Mesodermal cell (in vitro differentiated cells): ENCODE results near the gene PPP1R1B.

ENCODE experiments used
- H3K27ac ChIP-seq: 2 replicates; pipeline ENCODE4 v1.7.0; 2013; ENCODE audit warnings: mild to moderate bottlenecking, low read depth, low read length, moderate library complexity; ENCODE audit not compliant: severe bottlenecking
- H3K36me3 ChIP-seq: 2 replicates; pipeline ENCODE4 v1.7.1; 2013; ENCODE audit warnings: mild to moderate bottlenecking, low read length, moderate library complexity; ENCODE audit not compliant: control insufficient read depth, insufficient read depth
- H3K4me1 ChIP-seq: one replicate; pipeline ENCODE4 v1.7.1; 2013; ENCODE audit warnings: mild to moderate bottlenecking, low read length; ENCODE audit not compliant: insufficient read depth, control insufficient read depth, poor library complexity, severe bottlenecking
- H3K4me3 ChIP-seq: 2 replicates; pipeline ENCODE4 v1.7.0; 2013; ENCODE audit warnings: low read length, control low read depth, mild to moderate bottlenecking; ENCODE audit not compliant: insufficient read depth, poor library complexity, severe bottlenecking; ENCODE audit errors: extremely low read depth
- H3K9me3 ChIP-seq: 2 replicates; pipeline ENCODE4 v1.7.1; 2013; ENCODE audit warnings: mild to moderate bottlenecking, low read length, moderate library complexity; ENCODE audit not compliant: control insufficient read depth
- WGBS, 2 experiments: methylation state at CpG; one replicate each; pipeline ENCODE4 v1.1.5; 2013; ENCODE audit warnings: missing lambda C conversion rate in 2 of 2; ENCODE audit not compliant: insufficient coverage in 2 of 2; 5-methylcytosine and 5-hydroxymethylcytosine counted together

Gene PPP1R1B

GRCh38 chr17:39666601-39667261, 40.0 kb downstream of the PPP1R1B start:
- H3K36me3 ChIP-seq, result no peaks in the 10 kb centered on the region
- H3K4me3 ChIP-seq, result no peak overlapping the region
- no peaks in the 10 kb centered on the region for H3K9me3 ChIP-seq
- peaks cover 20% of the 10 kb centered on the region for H3K4me1 ChIP-seq
- H3K27ac ChIP-seq, result no peak overlapping the region
- WGBS, 2 experiments, result 75 to 78% methylated on average over 8 to 10 of the region's 11 CpGs

DNA sequence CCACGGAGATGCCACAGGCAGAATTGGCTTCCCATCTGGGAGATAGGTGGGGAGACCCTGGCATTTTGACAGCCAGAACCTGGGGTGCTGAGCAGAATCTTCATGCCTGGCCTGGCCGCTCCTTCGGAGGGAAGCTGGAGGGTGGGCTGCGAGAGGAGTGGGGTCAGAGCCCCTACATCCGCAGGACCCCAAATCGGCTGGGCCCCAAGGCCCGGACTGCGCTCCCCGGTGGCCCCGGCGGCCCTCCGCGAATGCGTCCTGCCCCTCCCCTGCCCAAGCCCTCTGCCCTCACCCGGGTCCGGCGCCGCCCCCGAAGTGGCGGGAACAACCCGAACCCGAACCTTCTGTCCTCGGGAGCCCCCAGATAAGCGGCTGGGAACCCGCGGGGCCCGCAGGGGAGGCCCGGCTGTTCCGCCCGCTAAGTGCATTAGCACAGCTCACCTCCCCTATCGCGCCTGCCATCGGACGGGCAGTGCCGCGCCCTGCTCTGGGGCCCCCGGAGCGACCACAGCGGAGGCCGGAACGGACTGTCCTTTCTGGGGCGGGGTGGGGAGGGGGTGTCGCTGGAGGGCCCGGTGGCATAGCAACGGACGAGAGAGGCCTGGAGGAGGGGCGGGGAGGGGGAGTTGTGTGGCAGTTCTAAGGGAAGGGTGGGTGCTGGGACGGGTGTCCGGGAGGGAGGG, 40.7 kb downstream of the PPP1R1B start:
- Histone ChIP-seq H3K36me3 (no peaks in the 10 kb centered on the region), H3K27ac (no peak overlapping the region), H3K4me3 (peak overlapping the region; percentile 35), H3K9me3 (no peaks in the 10 kb centered on the region), H3K4me1 (peaks cover 20% of the 10 kb centered on the region)
- WGBS, 2 experiments, result 10% methylated on average over 18 to 32 of the region's 49 CpGs

DNA sequence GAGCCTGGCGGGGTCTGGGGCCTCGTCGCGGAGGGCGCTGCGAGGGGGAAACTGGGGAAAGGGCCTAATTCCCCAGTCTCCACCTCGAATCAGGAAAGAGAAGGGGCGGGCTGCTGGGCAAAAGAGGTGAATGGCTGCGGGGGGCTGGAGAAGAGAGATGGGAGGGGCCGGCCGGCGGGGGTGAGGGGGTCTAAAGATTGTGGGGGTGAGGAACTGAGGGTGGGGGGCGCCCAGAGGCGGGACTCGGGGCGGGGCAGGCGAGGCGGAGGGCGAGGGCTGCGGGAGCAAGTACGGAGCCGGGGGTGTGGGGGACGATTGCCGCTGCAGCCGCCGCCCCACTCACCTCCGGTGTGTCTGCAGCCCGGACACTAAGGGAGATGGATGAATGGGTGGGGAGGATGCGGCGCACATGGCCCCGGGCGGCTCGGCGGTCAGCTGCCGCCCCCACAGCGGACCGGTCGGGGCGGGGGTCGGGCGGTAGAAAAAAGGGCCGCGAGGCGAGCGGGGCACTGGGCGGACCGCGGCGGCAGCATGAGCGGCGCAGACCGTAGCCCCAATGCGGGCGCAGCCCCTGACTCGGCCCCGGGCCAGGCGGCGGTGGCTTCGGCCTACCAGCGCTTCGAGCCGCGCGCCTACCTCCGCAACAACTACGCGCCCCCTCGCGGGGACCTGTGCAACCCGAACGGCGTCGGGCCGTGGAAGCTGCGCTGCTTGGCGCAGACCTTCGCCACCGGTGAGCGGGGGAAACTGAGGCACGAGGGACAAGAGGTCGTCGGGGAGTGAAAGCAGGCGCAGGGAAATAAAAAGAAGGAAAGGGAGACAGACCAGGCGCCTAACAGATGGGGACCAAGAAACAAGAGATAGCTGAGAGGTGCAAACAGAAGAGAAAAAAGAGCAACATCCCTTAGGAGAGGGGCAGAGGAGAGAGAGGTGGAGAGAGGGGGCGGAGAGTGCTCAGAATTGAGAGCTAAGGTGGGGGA, 41.5 kb downstream of the PPP1R1B start, which contains the start of gene PNMT:
PNMT (plus strand) TSS at position 509 of the 980 bp plus-strand sequence; CDS start at position 532, 23 bp downstream.
- Histone ChIP-seq H3K4me1 (peaks cover 20% of the 10 kb centered on the region), H3K9me3 (no peaks in the 10 kb centered on the region), H3K36me3 (no peaks in the 10 kb centered on the region), H3K4me3 (peak within 1 kb of the TSS; percentile 35), H3K27ac (no peak within 1 kb of the TSS)
- WGBS, 2 experiments, result 2% methylated on average over 45 to 69 of the region's 85 CpGs

DNA sequence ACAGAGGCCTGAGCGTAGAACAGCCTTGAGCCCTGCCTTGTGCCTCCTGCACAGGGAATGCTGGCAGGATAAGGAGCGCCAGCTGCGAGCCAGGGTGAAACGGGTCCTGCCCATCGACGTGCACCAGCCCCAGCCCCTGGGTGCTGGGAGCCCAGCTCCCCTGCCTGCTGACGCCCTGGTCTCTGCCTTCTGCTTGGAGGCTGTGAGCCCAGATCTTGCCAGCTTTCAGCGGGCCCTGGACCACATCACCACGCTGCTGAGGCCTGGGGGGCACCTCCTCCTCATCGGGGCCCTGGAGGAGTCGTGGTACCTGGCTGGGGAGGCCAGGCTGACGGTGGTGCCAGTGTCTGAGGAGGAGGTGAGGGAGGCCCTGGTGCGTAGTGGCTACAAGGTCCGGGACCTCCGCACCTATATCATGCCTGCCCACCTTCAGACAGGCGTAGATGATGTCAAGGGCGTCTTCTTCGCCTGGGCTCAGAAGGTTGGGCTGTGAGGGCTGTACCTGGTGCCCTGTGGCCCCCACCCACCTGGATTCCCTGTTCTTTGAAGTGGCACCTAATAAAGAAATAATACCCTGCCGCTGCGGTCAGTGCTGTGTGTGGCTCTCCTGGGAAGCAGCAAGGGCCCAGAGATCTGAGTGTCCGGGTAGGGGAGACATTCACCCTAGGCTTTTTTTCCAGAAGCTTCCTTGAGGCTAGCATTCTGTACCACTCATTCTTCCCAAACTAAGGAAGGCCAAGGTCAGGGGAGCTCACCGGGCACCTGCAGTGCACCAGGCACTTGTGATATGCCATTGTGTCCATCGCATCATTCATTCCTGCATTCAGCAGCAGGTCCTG, 43.4 kb downstream of the PPP1R1B start:
- H3K36me3 ChIP-seq, result no peaks in the 10 kb centered on the region
- H3K9me3 ChIP-seq, result no peaks in the 10 kb centered on the region
- no peak overlapping the region for H3K4me3 ChIP-seq
- 93 to 97% methylated on average over 19 to 21 of the region's 23 CpGs for WGBS, 2 experiments
- peaks cover 9% of the 10 kb centered on the region for H3K4me1 ChIP-seq
- H3K27ac ChIP-seq, result no peak overlapping the region

GRCh38 chr17:39670746-39671145, 44.0 kb downstream of the PPP1R1B start:
- H3K27ac ChIP-seq, result no peak overlapping the region
- peaks cover 9% of the 10 kb centered on the region for H3K4me1 ChIP-seq
- no peaks in the 10 kb centered on the region for H3K36me3 ChIP-seq
- no peak overlapping the region for H3K4me3 ChIP-seq
- no peaks in the 10 kb centered on the region for H3K9me3 ChIP-seq
- 64 to 72% methylated on average over 2 to 3 of the region's 4 CpGs for WGBS, 2 experiments

DNA sequence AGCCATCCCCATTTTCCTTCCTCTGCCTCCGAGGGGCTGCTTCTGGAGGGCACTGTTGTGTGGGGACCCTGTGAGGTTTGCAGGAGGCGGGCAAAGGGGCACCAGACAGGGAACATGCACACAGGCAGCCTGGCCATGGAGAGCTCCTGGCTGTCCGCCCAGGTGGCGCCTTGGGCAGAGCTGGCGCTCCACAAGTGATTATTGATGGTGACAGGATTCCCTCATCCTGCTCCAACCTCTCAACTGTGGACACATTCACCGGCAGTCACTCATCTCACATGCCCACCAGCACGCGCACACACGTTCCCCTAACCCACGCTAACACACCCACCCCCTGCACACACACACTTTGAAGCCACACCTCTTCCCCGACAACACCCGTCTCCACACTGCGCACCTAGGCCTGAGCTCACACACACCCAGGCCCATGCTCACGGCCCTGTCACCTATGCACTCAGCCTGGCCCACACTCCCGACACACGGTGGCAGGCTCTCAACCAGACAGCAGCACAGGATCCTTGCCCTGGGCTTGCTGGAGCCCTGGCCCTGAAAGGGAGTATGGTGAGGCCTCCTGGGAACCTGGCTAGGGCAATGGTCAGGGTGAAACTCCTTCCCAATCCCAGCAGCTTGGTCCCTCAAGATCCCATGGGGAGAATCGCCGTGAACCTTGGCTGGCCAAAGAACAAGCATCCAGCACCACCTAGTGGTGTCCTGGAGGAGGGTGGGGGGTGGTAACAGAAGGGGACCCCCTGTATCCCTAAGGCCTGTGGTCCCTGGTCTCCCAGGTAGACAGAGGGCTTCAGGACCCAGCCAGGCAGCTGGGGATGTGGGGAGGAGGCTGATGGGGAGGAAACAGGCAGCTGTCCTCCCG, 45.1 kb downstream of the PPP1R1B start:
- Histone ChIP-seq H3K27ac (no peak overlapping the region), H3K9me3 (no peaks in the 10 kb centered on the region), H3K36me3 (peaks cover under 1% of the 10 kb centered on the region), H3K4me3 (no peak overlapping the region), H3K4me1 (peaks cover 9% of the 10 kb centered on the region)
- 84 to 93% methylated on average over 13 of the region's 19 CpGs for WGBS, 2 experiments

DNA sequence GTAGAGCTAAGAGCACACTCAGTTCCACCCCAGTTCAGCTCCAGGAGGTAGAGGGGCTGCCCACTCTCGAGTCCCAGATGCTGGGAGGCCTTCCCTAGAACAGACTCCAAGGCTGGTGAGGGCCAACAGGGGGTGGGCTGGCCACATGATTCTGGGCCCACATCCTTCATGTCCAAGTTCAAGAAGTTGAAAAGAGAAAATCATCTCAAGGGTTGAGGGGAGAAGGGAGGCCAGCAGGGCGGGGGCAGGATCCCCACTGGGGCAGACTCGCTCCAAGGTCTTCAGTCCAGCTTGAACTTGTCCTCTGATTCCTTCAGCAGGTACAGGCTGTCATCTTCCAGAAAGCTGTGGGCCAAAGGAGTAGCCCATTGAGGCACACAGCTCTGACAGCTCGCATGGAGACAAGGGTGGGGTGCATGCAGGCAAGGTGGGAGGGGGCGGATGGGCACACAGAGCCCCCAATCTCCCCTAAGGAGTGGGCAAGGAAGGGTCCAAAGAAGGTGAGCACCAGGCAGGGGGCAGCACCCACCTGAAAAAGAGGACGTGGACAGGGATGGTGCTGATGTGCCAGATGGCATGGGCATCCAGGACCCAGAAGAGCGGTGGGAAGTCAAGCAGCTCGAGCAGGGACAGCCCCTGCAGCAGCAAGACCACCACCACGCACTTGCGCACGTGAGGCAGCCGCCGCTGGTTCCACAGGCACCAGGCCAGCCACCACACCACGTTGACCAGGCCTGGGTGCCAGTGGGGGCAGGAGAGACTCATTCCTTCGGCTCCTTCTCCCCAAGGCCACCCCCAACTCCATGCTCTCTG, 46.0 kb downstream of the PPP1R1B start:
- no peaks in the 10 kb centered on the region for H3K9me3 ChIP-seq
- 88 to 91% methylated on average over 13 to 14 of the region's 15 CpGs for WGBS, 2 experiments
- H3K4me3 ChIP-seq, result no peak overlapping the region
- H3K27ac ChIP-seq, result no peak overlapping the region
- peaks cover 4% of the 10 kb centered on the region for H3K4me1 ChIP-seq
- H3K36me3 ChIP-seq, result peaks cover 2% of the 10 kb centered on the region

DNA sequence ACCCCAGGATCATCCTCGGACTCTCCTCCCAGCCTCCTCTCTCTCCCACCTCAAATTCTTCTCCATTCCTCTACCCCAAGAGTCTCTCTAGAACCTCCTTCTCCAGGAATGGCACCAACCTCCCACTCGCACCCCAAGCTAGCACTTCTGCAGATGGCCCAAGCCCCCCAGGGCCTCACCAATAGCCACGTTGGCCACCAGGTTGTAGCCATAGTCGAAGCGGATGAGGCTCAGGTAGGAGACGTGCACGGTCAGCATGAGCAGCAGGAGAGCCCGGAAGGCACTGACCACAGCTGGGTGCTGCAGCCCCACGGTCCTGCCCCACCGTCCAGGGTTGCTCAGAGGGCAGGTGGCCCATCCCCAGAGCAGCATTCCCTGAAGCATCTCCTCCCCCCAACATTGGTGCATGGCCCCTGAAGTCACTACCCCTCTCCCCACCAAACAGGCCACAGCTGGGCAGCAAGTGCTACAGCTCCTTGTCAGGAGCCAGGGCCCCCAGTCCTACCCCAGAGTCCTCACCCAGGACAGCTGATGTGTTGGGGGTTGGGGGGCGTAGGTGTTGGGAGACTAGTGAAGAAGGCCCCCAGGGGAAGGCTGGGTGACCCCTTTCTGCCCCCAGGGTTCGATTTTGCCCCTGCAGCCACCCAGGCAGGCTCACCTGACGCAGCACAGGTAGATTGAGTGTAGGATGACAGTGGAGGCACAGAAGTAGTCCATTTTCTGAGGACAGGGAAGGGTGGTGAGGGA, 46.8 kb downstream of the PPP1R1B start:
- Histone ChIP-seq H3K4me3 (no peak overlapping the region), H3K4me1 (no peaks in the 10 kb centered on the region), H3K27ac (no peak overlapping the region), H3K36me3 (peaks cover 2% of the 10 kb centered on the region), H3K9me3 (no peaks in the 10 kb centered on the region)
- WGBS, 2 experiments, result 80 to 82% methylated on average over 10 to 13 of the region's 13 CpGs
